Neural crest cell (in vitro differentiated cells): Measurements from ENCODE around the gene CEMIP2. TPM values are rescaled to one million over a fixed set of nuclear protein-coding genes. Genes with fewer than 3 reads are reported as not detected.

ENCODE experiments used
- DNase-seq: peaks from one replicate; pipeline ENCODE4 v3.0.0; 2021; ENCODE audit warnings: low read depth, mixed read lengths, low spot score
- H3K27ac Mint-ChIP-seq: one replicate; pipeline ENCODE4 v1.8.0; 2021; ENCODE audit warnings: mild to moderate bottlenecking, mixed read lengths; ENCODE audit not compliant: unreplicated experiment
- H3K27me3 Mint-ChIP-seq: 2 replicates; pipeline ENCODE4 v1.8.0; 2021; ENCODE audit warnings: low read depth, mild to moderate bottlenecking, mixed read lengths
- H3K36me3 Mint-ChIP-seq: 2 replicates; pipeline ENCODE4 v1.8.0; 2021; ENCODE audit warnings: low read depth, mild to moderate bottlenecking, mixed read lengths
- H3K4me1 Mint-ChIP-seq: 2 replicates; pipeline ENCODE4 v1.8.0; 2021; ENCODE audit warnings: mixed read lengths
- H3K4me3 Mint-ChIP-seq: one replicate; pipeline ENCODE4 v1.8.0; 2021; ENCODE audit warnings: mild to moderate bottlenecking, mixed read lengths
- H3K9me3 Mint-ChIP-seq: 2 replicates; pipeline ENCODE4 v1.8.0; 2021; ENCODE audit warnings: mixed read lengths
- CTCF ChIP-seq: fragments of 200-600 bp; sonication (generic); conservative IDR thresholded peaks from 2 replicates; pipeline ENCODE4 v1.5.0; 2021; ENCODE audit warnings: antibody characterized with exemption, mild to moderate bottlenecking
- total RNA-seq: library from RNA; stranded (reverse); gene quantifications from 2 replicates; pipeline ENCODE4 v1.2.1, GENCODE V29; 2021

CEMIP2 gene
- total RNA-seq, 1 donor from 2014 or later = 94.4 TPM

- H3K4me1 Mint-ChIP-seq = no peaks in the 10 kb centered on the region
- DNase-seq = no peak
- TF ChIP-seq CTCF = no peak
- no peaks in the 10 kb centered on the region for H3K27me3 Mint-ChIP-seq
- H3K36me3 Mint-ChIP-seq = no peaks in the 10 kb centered on the region
- H3K27ac Mint-ChIP-seq = no peak overlapping the region
- H3K4me3 Mint-ChIP-seq = no peak overlapping the region
- no peaks in the 10 kb centered on the region for H3K9me3 Mint-ChIP-seq
Measured at GRCh38 chr9:71656496-71656895, 111.8 kb downstream of the CEMIP2 start.

GRCh38 chr9:71655778-71656177 lies 112.5 kb downstream of the CEMIP2 start:
- Mint-ChIP-seq H3K4me3 (no peak overlapping the region), H3K9me3 (no peaks in the 10 kb centered on the region), H3K4me1 (no peaks in the 10 kb centered on the region), H3K27me3 (no peaks in the 10 kb centered on the region), H3K36me3 (no peaks in the 10 kb centered on the region), H3K27ac (no peak overlapping the region)
- no peak for DNase-seq
- TF ChIP-seq CTCF = no peak

- no peak for DNase-seq
- no peak for TF ChIP-seq CTCF
- H3K4me1 Mint-ChIP-seq = no peaks in the 10 kb centered on the region
- H3K9me3 Mint-ChIP-seq = no peaks in the 10 kb centered on the region
- H3K4me3 Mint-ChIP-seq = no peak overlapping the region
- no peaks in the 10 kb centered on the region for H3K36me3 Mint-ChIP-seq
- no peak overlapping the region for H3K27ac Mint-ChIP-seq
- no peaks in the 10 kb centered on the region for H3K27me3 Mint-ChIP-seq
Measured at GRCh38 chr9:71655141-71655540, 113.2 kb downstream of the CEMIP2 start.

- peaks cover under 1% of the 10 kb centered on the region for H3K4me1 Mint-ChIP-seq
- no peak for TF ChIP-seq CTCF
- H3K36me3 Mint-ChIP-seq = no peaks in the 10 kb centered on the region
- no peaks in the 10 kb centered on the region for H3K9me3 Mint-ChIP-seq
- no peak overlapping the region for H3K4me3 Mint-ChIP-seq
- DNase-seq = no peak
- H3K27me3 Mint-ChIP-seq = no peaks in the 10 kb centered on the region
- no peak overlapping the region for H3K27ac Mint-ChIP-seq
Measured at GRCh38 chr9:71652480-71652879, 115.8 kb downstream of the CEMIP2 start.

GRCh38 chr9:71648453-71648852 lies 119.9 kb downstream of the CEMIP2 start:
- peaks cover 5% of the 10 kb centered on the region for H3K4me1 Mint-ChIP-seq
- H3K4me3 Mint-ChIP-seq = no peak overlapping the region
- no peak overlapping the region for H3K27ac Mint-ChIP-seq
- no peaks in the 10 kb centered on the region for H3K27me3 Mint-ChIP-seq
- TF ChIP-seq CTCF = no peak
- no peaks in the 10 kb centered on the region for H3K36me3 Mint-ChIP-seq
- DNase-seq = no peak
- no peaks in the 10 kb centered on the region for H3K9me3 Mint-ChIP-seq

- Mint-ChIP-seq H3K27ac (peak overlapping the region; percentile 53), H3K4me3 (no peak overlapping the region), H3K27me3 (no peaks in the 10 kb centered on the region), H3K36me3 (no peaks in the 10 kb centered on the region), H3K4me1 (peaks cover 5% of the 10 kb centered on the region), H3K9me3 (no peaks in the 10 kb centered on the region)
- no peak for TF ChIP-seq CTCF
- DNase-seq = no peak
Measured at GRCh38 chr9:71647094-71647591, 121.2 kb downstream of the CEMIP2 start.
